Hepatocyte (in vitro differentiated cells): ENCODE measurements around the gene FBXL7.

Source experiments
- EZH2 ChIP-seq: fragments of 200-600 bp; sonication (generic); IDR thresholded peaks from 2 replicates; pipeline ENCODE4 v1.6.1; 2016; ENCODE audit warnings: antibody characterized with exemption, mild to moderate bottlenecking, borderline replicate concordance
- EZH2phosphoT487 ChIP-seq: fragments of 200-600 bp; sonication (generic); IDR thresholded peaks from one replicate; pipeline ENCODE4 v1.6.1; 2018; ENCODE audit warnings: antibody characterized with exemption, mild to moderate bottlenecking, low read depth, moderate library complexity; ENCODE audit not compliant: unreplicated experiment, severe bottlenecking
- TF ChIP-seq, protein P1 (sequence below): fragments of 200-600 bp; sonication (generic); IDR thresholded peaks from 2 replicates; pipeline ENCODE4 v1.5.1; 2016; ENCODE audit warnings: antibody characterized with exemption, mild to moderate bottlenecking; ENCODE audit not compliant: poor library complexity

DNA sequence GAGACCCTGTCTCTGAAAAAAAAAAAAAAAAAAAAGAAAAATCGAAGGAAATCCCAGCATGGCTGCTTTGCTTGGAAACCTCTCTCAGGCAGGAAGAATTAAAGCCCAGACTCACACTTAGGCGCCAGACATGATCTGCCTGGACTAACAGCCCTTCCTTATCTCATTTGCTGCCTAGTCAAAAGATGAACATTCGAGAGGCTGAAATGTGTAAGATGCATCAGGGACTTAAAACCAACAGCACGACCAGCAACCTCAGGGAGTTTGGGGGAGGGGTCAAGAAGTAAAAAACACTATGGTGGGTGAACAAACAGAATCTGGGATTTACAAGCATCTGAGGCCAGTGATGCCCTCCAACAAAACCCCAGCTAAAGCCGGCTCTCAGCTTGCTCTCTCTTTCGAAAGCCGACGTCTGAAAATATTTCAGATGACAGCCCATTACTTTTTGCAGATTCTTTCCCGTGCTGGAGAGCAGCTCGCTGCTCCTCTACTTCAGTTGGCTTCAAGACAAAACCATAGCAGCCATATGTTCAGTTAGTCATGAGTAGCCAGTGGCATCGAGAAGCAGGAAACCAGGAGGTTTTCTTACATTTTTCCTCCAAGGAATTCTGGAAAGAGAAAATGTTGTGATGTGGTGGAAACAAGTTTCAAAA, 429.8 kb downstream of the FBXL7 start:
- TF ChIP-seq EZH2 (no peak), EZH2phosphoT487 (no peak)
- TF ChIP-seq, protein P1, sequence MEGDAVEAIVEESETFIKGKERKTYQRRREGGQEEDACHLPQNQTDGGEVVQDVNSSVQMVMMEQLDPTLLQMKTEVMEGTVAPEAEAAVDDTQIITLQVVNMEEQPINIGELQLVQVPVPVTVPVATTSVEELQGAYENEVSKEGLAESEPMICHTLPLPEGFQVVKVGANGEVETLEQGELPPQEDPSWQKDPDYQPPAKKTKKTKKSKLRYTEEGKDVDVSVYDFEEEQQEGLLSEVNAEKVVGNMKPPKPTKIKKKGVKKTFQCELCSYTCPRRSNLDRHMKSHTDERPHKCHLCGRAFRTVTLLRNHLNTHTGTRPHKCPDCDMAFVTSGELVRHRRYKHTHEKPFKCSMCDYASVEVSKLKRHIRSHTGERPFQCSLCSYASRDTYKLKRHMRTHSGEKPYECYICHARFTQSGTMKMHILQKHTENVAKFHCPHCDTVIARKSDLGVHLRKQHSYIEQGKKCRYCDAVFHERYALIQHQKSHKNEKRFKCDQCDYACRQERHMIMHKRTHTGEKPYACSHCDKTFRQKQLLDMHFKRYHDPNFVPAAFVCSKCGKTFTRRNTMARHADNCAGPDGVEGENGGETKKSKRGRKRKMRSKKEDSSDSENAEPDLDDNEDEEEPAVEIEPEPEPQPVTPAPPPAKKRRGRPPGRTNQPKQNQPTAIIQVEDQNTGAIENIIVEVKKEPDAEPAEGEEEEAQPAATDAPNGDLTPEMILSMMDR = no peak
